GM10248 (cell line): Measurements from ENCODE around the gene TEKT5.
"Not testable (repeated sequence)": the region's sequence is repeated elsewhere in the genome, so short reads cannot be mapped to it uniquely, and the experiment has no call there.

Source experiments
- CTCF ChIA-PET: fragments of 300-600 bp; sonication (Branson Sonifier 250); formaldehyde crosslinking; extraction: SDS; loops from one replicate; lab custom pipeline; 2021; ENCODE audit warnings: antibody characterized with exemption; lab: Yijun Ruan, JAX
- POLR2A ChIA-PET: fragments of 350-650 bp; sonication (Branson Sonifier 250); formaldehyde crosslinking; extraction: SDS; loops from one replicate; lab custom pipeline; 2020; ENCODE audit warnings: antibody characterized with exemption; lab: Yijun Ruan, JAX
- DNase-seq: peaks from one replicate; pipeline ENCODE4 v3.0.0; 2012; ENCODE audit errors: extremely low spot score
- CTCF ChIP-seq: IDR thresholded peaks from 2 replicates; pipeline ENCODE4 v1.5.1; 2012; ENCODE audit warnings: mild to moderate bottlenecking, low read depth; ENCODE audit errors: extremely low read depth, missing control alignments, control extremely low read depth

Gene TEKT5

GRCh38 chr16:10681310-10682308 is 13.1 kb downstream of the TEKT5 start:
- CTCF ChIA-PET: interaction anchor here (1.2 to 2.2 kb wide), 2 partner anchors 12 to 37 kb away, joined by 4 to 7 read pairs; no protein-coding TSS in a partner anchor
- POLR2A ChIA-PET: no interaction called here
- DNase-seq: no peak
- TF ChIP-seq CTCF: no peak

- no peak for DNase-seq
- TF ChIP-seq CTCF: no peak
- CTCF ChIA-PET: no interaction called here
- POLR2A ChIA-PET: no interaction called here
Measured at GRCh38 chr16:10679921-10680320, 14.8 kb downstream of the TEKT5 start.

GRCh38 chr16:10679441-10679840 is 15.3 kb downstream of the TEKT5 start:
- CTCF ChIA-PET: interaction anchor here (1.2 kb wide), 1 partner anchor 10 kb away, joined by 4 read pairs; no protein-coding TSS in a partner anchor
- DNase-seq, POLR2A ChIA-PET: not testable (repeated sequence)

- no peak for TF ChIP-seq CTCF
- ChIA-PET CTCF (interaction anchor here (1.2 kb wide), 1 partner anchor 10 kb away, joined by 4 read pairs; no protein-coding TSS in a partner anchor), POLR2A (no interaction called here)
- no peak for DNase-seq
Measured at GRCh38 chr16:10678655-10679054, 16.1 kb downstream of the TEKT5 start.

GRCh38 chr16:10676284-10676683 is 18.4 kb downstream of the TEKT5 start:
- CTCF ChIA-PET: no interaction called here
- no peak for TF ChIP-seq CTCF
- no peak for DNase-seq
- POLR2A ChIA-PET: no interaction called here

- ChIA-PET POLR2A (no interaction called here), CTCF (no interaction called here)
- TF ChIP-seq CTCF: no peak
- no peak for DNase-seq
Measured at GRCh38 chr16:10675861-10676260, 18.9 kb downstream of the TEKT5 start.

- ChIA-PET POLR2A (no interaction called here), CTCF (no interaction called here)
- no peak for DNase-seq
- TF ChIP-seq CTCF: no peak
Measured at GRCh38 chr16:10675216-10675615, 19.5 kb downstream of the TEKT5 start.
